GM19438 (cell line): Measurements from ENCODE around the gene TMEM204.

ENCODE experiments used
- ATAC-seq: cut with Tn5 transposase; IDR thresholded peaks from one replicate; pipeline ENCODE4 v1.9.1; 2021; ENCODE audit warnings: low read depth; ENCODE audit not compliant: unreplicated experiment

Gene TMEM204

DNA sequence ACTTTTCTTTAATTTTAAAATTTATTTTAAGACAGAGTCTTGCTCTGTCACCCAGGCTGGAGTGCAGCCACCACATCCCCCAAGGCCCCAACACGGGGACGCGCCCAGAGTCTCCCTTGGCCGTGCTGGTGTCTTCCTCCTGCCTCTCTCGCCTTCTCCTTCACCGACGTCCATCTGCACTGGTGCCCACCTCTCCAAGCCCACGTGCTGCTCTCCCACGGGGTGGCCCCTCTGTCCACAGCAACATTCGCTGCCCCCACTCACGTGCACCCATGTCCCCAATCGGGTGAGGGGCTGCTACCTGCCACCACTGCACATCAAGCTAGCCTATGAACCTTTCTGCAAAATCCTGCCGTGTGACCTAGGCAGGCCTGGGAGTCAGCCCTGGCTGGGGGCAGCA lies 3.1 kb downstream of the TMEM204 start:
- ATAC-seq, result no peak

DNA sequence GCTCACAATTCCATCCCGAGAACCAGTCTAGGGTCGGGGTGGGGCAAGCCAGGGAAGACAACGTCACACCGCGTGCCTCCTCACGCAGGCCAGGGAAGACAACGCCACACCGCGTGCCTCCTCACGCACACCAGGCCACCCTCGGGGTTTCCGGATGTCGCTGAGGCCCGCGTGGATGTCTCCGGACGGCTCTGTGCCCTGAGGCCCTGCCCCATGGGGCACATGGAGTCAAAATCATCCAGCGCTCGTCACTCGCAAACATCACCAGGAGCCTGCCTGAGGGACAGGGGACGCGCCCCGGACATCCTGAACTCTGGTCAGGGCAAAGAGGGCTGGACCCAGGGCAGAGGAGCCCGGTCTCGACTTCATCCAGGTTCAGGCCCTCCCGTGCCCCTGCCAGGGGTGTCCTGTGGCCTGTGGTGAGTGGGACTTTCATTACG lies 3.7 kb downstream of the TMEM204 start:
- no peak for ATAC-seq

DNA sequence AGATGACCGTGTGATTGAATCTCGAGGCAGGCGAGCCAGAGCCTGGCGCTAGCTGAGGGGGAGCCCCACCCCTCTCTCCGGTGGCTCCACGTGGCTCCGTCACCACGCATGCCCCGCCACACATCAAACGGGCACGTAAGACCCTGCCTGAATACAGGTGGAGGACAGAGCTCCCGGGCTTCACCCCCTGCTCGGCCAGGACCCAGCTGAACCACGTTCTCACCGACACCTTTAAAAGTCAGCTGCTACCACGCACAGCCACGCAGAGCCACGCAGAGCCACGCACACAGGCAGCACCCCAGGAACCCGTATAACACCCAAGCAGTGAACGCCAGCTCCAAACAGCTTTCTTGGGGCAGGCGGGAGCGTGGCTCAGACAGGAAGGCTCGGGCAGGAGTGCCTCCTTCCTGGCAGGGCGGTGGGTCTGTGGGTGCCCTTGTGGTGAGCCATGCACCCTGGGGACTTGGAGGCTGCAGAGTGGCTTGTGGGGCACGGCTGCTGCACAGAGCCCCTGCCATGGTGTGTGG lies 4.4 kb downstream of the TMEM204 start:
- no peak for ATAC-seq

DNA sequence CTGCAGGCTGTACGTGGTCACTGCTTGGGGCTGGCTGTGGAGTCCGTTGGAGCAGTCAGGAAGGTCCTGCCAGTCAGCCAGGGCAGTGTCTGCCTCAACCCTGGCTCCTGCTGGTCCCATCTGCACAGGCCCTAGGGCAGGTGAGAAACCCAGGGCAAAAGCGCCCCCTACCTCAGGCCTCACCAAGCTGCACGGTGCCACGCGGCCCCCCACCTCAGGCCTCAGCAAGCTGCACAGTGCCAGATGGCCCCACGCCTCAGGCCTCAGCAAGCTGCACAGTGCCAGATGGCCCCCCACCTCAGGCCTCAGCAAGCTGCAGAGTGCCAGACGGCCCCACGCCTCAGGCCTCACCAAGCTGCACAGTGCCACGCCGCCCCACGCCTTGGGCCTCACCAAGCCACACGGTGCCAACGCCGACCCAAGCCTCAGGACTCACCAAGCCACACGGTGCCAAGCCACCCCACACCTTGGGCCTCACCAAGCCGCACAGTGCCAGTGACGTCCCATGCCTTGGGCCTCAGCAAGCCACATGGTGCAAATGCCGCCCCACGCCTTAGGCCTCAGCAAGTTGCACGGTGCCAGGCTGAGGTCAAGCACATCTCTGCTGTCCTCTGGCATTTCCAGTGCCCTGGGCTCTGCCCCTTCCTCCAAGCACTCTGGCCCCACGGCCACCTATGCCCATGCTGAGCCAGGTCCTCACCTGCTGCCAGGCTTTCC lies 5.5 kb downstream of the TMEM204 start:
- no peak for ATAC-seq

DNA sequence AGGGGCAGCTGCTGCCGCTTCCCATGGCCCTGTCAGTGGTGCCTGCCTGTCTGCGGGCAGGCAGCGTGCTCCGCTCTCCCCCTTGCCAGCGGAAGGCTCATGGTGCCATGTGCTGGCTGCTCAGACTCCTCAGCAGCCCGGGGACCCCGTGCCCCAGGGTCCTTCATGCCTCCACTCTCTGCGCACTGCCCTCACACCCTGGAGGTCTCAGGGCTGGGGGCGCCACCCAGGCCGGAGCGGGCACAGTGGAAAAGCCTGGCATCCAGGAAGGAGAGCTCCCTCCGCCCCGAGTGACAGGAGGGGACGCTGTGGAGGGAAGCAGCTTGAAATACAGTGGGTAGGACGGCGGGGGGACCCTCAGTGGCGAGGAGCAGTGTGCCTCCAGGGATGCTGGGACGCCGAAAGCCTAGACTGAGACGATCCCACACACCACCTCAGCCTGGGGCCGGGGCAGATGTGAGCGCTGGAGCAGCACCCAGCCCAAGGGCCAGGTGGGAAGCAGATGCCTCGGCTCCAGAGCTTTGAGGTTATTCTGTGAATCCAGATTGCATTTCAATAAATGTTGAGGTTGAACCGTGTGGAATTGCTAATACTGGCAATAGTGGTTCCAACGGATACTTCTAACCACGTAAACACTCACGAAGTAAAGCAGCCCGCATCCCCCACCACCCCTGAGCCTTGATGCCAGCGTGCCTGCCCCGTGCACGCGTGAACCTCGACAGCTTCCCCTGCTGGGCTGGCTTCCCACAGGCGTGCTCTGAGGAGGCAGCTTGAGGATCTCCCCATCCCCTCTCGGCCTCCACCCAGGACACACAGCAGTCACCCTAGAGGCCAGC lies 6.5 kb downstream of the TMEM204 start:
- no peak for ATAC-seq

DNA sequence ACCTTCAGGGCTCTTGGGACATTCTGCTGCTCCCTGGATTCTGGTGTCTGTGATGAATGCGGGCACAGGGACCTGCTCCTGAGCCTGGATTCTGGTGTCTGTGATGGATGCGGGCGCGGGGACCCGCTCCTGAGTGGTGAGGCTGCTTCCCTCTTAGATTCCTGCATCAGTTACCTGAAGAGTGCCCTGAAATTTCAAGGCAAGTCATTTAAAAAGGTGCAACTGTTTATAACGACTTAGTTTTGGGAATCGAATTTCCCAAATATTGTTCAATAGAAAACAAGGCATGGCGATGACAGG lies 7.0 kb downstream of the TMEM204 start:
- no peak for ATAC-seq

DNA sequence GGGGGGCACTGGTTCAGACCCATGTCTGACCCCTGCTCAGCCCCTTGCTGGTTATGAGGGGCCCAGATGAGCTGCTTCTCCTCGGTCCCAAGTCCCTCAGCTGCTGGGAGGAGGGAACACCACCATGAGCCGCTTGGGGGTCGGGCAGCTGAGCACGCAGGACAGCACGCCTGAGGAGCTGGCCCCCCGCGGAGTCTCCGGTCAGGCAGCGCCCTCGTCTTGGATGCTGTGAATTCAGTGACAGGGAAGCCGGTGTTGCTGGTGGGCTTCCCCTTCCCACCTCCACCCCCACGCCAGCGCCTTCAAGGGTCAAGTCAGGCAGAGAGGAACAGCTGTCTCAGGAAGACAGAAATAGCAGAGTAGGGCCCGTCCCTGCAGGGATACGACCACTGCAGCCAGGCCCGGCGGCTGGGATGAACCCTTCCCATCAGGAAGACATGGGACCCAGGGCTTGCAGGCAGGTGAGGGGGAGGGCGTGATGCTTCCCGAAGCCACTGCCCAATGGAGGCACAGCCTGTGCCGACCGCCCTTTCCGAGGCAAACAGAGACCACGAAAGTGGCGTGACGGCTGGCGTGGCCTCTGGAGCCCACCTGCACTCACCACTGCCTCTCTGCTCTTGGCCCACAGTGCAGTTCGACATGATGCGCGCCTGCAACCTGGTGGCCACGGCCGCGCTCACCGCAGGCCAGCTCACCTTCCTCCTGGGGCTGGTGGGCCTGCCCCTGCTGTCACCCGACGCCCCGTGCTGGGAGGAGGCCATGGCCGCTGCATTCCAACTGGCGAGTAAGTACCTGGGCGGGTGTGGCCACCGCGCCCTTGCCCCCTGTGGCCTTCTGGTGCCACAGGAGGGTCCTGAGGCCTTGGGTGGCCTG lies 8.1 kb downstream of the TMEM204 start:
- no peak for ATAC-seq

DNA sequence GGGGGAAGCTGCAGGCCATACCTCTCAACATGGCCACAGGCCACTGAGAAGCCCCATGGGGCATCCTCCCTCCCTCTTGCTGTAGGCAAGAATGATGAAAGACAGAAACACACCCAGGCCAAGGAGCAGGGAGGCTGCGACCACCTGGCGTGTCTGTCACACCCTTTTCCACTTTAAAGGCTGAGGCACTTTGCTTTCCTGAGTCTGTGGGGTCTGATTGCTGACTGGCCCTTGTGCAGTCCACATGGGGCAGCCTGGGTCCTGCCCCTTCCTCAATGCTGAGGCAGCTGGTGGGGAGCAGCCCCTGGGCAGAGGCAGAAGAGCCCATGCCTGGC lies 8.7 kb downstream of the TMEM204 start:
- no peak for ATAC-seq

DNA sequence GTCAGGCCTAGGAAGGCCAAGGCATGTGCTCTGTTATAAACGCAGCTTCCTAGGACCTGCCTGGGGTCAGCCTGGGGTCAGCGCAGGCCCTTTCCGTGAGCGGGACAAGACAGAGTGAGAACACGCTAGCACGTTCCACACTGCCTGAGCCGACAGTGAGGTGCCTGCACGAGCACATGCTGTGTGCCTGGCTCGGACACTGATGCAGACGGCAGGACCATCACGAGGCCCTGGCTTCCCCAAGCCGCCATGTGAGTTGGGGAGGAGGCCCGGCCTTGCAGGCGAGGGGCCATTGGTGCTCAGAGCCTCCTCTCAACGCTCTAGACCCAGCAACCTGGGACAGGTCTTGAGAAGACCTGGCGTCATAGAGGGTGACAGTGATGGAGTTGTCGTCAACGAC lies 9.1 kb downstream of the TMEM204 start:
- no peak for ATAC-seq

DNA sequence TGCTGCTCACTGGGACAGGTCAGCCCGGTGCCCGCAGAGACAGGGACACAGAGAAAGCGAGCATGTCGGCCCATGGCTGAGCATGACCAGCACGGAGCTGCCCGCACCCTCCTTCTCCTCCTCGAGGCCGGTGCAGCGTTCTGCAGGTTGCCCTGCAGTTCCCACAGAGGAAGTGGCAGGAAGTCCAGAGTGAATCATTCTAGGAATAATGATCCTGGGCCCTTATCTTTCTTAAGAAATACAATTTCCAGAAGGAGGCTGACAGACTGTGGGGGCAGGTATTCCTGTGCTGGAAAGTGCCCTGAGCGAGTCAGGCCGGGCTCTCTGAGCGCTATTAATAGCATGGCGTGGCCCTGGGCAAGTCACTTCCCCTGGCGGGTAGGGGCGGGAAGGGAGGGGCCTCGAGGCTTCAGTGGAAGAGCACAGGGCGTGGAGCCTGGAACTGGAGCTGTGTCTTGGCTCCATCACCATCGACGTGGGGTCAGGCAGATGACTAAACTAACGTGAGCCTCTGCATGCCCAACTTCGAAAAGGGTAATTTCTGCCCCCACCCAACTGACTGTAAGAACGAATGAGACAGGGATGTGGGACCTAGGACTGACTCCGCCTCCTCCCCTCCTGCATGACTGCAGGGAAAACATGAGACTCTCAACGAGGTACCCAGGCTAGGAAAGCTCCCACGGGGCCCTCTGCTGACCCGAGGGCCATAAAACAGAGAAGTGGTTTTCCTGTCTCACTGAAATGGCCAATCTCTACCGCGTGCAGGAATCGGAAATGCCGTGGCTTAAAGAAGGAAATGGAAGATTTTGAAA lies 9.8 kb downstream of the TMEM204 start:
- ATAC-seq, result no peak

DNA sequence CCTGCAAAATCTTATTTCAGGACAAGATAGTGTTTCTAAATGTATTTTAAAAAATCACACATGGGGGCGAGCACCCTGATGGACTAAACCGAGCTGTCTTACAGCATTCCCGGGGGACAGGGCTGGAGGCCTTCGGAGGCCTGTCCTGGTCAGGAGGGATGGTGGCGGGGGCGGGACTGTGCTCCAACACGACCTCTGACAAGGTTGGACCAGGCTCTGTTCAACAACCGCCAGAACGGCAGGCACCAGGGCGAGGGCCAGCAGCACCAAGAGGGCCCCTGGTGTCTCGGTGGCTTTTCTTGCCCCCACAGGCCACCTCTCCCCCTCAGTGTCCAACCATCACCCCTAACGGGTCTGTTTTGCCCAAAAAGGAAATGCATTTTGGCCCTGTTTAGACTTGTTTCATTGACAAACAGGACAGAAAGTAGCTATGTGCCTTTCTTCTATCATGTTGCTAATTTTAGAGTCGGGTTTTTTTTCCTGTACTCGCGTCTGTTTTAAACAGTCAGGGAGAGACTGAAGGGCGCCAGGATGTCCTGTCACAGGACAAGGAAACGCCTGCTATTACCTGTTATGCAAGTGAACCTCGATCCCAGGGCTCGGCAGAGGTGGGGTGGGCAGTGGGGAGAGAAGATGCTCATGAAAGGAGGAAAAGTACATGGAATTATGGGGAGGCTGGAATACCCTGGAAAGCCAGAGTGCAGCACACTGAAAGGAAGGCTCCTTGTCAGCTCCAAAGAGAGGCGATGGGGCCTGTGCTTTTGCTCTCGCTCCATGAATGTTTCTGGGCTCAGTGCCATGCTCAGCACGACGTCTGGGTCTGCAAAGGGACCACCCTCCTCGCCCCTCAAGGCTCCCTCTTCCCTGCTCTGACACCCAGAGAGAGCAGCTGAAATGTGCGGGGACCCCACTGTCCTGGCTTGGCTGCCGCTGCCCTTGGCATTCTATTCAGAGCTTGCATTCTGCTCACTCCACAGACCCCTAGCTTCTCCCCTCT lies 11.9 kb downstream of the TMEM204 start:
- no peak for ATAC-seq

DNA sequence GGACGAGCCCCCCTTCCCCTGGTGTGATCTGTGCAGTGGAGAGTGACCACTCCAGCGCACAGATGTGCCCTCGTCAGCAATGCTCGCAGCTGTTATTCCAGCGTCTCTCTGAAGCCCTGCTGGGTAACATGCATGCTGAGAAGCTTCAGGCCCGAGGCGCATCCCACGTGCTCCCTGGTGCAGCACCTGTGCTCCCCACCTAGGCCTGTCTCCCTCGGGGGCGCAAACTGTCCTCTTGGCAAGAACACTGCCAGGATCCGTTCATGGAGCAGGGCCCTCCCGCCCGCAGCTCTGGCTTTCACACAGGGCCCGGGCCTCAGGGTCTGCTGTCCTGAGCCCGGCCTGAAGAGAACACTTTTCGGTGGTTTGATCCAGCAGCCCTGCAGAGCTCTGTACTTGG lies 13.0 kb downstream of the TMEM204 start:
- no peak for ATAC-seq

DNA sequence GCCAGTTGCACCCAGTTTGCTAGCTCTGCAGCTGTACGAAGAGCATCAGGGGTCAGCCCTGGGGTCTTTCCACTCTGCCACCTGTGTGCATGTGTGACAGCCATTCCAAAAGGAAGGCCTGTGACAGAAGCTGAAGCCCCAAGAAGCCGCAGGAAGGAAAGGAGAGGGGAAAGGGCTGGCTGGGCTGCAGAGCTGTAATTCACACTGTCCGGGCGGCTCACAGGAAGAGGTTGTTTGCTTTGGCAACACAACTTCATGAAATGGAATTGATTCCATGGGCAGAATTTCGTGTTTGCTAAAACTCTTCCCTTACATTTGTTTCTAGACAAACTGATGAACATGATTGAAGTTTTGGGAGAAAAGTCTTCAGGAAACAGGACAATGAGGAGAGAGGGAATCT lies 14.8 kb downstream of the TMEM204 start:
- no peak for ATAC-seq

DNA sequence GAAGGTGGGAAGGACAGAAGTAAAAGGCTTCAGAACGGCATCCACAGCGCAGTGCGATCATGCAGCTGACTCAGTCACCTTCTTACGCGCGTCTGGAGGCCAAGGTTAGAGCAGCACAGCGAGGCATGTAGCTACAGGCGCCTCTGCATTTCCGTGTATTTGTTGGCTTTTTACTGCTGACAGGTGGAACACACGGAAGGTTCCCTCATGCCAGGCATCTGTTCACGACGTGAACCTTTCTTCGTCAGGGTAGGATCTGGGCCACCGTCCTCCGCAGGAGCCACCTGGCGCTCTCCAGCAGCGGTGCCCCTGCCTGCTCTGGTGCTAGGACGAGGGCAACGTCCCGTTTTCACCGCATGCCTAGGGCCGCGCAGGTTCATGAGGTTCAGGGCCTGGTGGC lies 15.3 kb downstream of the TMEM204 start:
- ATAC-seq, result no peak

DNA sequence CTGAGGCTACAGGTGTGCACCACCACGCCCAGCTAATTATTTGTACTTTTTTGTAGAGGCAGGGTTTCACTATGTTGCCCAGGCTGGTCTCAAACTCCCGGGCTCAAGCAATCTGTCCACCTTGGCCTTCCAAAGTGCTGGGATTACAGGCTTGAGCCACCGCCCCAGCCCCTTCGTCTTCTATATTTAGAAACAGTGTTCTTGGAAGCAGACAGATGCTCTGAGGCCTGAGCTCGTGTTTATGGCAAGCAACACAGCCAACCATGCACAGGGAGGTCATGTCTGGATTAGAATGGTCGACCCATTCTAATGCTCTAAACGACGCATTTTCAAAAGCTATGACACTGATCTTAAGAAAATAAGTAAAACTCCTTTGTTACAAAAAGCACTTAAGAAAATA lies 16.6 kb downstream of the TMEM204 start:
- ATAC-seq, result no peak

DNA sequence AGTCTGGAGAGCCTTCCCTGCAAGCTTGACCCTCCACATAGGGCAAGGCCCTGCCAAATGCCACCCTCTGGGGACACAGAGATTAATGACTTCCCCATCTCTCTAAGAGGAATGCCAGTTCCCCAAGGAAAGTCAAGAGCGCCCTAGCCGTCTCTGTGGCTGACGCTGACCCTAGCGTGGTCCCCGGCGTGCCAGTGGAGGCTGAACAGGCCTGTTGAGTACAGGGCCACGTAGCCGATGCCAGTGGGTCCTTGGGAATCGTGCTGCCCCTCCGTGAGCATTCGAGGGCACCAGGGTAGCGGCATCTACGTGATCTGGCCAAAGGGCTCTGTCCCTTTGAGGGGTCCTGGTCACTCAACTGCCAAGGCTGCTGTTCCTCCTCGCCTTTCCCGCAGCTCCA lies 17.2 kb downstream of the TMEM204 start:
- no peak for ATAC-seq

DNA sequence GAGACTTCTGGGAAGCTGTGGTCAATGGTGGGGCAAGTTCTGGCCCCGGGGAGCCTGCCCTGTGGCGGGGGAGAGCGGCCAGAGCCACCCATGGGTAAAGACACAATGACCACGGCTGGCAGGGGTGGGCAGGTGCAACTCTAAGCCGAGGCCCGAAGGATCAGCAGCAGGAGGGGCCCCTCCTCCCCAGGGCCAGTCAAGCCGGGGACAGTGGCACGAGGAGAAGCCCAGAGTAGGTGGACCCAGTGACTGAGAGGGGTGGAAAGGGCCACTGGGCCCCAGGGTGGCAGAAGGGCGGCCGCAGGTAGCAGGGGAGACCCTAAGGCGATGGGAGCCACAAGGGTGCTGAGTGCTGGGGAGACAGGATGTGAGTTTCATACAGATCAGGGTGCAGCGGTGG lies 17.7 kb downstream of the TMEM204 start:
- no peak for ATAC-seq

DNA sequence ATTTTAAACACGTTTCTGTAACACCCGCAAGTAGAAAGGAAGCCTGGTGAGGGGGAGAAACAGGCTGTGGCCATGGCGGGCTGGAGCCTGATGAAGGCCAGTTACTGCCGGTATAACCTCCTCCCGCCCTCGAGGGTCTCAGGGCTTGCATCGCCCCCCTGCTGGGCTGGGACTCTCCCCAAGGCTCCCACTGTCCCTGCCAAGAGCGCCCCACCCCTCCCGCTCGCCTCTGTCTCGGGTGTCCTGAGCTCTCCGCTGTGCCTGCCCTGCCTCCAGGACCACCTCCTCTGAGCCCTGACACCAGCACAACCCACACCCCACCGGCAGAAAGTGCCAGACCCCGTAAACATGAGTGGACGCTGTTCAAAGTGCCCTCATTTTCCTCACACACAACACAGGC lies 18.7 kb downstream of the TMEM204 start:
- no peak for ATAC-seq
